ENCODE results near the gene FAM13B. TPM values are rescaled to one million over a fixed set of nuclear protein-coding genes. Genes with fewer than 3 reads are reported as not detected.
"Not testable (repeated sequence)": the region's sequence is repeated elsewhere in the genome, so short reads cannot be mapped to it uniquely, and the experiment has no call there.

The FAM13B gene
- total and polyA plus RNA-seq, 2 donors, result 16.9 to 17.4 TPM

GRCh38 chr5:138064526-138064925 is 31.6 kb upstream of the FAM13B start:
- H3K27ac ChIP-seq (ENCODE audit: low read depth in 1 of 2, low read length in 1 of 2), result no peak overlapping the region
- no peak for DNase-seq (ENCODE audit: low read depth in 6 of 9, low spot score in 9 of 9)
- no peaks in the 10 kb centered on the region for H3K27me3 ChIP-seq (ENCODE audit: control insufficient read depth in 2 of 2, insufficient read depth in 1 of 2, low read length in 1 of 2)
- H3K4me1 ChIP-seq (ENCODE audit: control insufficient read depth in 2 of 2, insufficient read depth in 2 of 2, low read length in 2 of 2), result no peaks in the 10 kb centered on the region
- H3K4me3 ChIP-seq (ENCODE audit: low read length in 2 of 2), result no peak overlapping the region
- no peaks in the 10 kb centered on the region for H3K9me3 ChIP-seq (ENCODE audit: control insufficient read depth in 2 of 2, insufficient read depth in 1 of 2, low read length in 1 of 2)
- H3K36me3 ChIP-seq (ENCODE audit: control insufficient read depth in 2 of 2, insufficient read depth in 2 of 2, low read length in 1 of 2), result no peaks in the 10 kb centered on the region

- Histone ChIP-seq H3K4me1 (ENCODE audit: control insufficient read depth in 2 of 2, insufficient read depth in 2 of 2, low read length in 2 of 2) (no peaks in the 10 kb centered on the region), H3K4me3 (ENCODE audit: low read length in 2 of 2) (no peak overlapping the region), H3K27me3 (ENCODE audit: control insufficient read depth in 2 of 2, insufficient read depth in 1 of 2, low read length in 1 of 2) (peaks cover 0 to 3% of the 10 kb centered on the region in 2 donors), H3K27ac (ENCODE audit: low read depth in 1 of 2, low read length in 1 of 2) (no peak overlapping the region), H3K36me3 (ENCODE audit: control insufficient read depth in 2 of 2, insufficient read depth in 2 of 2, low read length in 1 of 2) (no peaks in the 10 kb centered on the region), H3K9me3 (ENCODE audit: control insufficient read depth in 2 of 2, insufficient read depth in 1 of 2, low read length in 1 of 2) (no peaks in the 10 kb centered on the region)
- no peak for DNase-seq (ENCODE audit: low read depth in 6 of 9, low spot score in 9 of 9)
- WGBS, result 65% methylated on average over 13 of the region's 13 CpGs
These were observed 22.1 kb upstream of the FAM13B start for GRCh38 chr5:138054847-138055558.

GRCh38 chr5:138054206-138054605 is 21.3 kb upstream of the FAM13B start:
- H3K27me3 ChIP-seq (ENCODE audit: control insufficient read depth in 2 of 2, insufficient read depth in 1 of 2, low read length in 1 of 2), result peaks cover 0 to 3% of the 10 kb centered on the region in 2 donors
- DNase-seq (ENCODE audit: low read depth in 6 of 9, low spot score in 9 of 9), result no peak
- H3K36me3 ChIP-seq (ENCODE audit: control insufficient read depth in 2 of 2, insufficient read depth in 2 of 2, low read length in 1 of 2), result no peaks in the 10 kb centered on the region
- no peaks in the 10 kb centered on the region for H3K4me1 ChIP-seq (ENCODE audit: control insufficient read depth in 2 of 2, insufficient read depth in 2 of 2, low read length in 2 of 2)
- WGBS, result 59% methylated on average over 3 of the region's 3 CpGs
- no peak overlapping the region for H3K4me3 ChIP-seq (ENCODE audit: low read length in 2 of 2)
- H3K9me3 ChIP-seq (ENCODE audit: control insufficient read depth in 2 of 2, insufficient read depth in 1 of 2, low read length in 1 of 2), result no peaks in the 10 kb centered on the region
- H3K27ac ChIP-seq (ENCODE audit: low read depth in 1 of 2, low read length in 1 of 2), result no peak overlapping the region

- WGBS, result 95% methylated on average over 3 of the region's 3 CpGs
- Histone ChIP-seq H3K4me1 (ENCODE audit: control insufficient read depth in 2 of 2, insufficient read depth in 2 of 2, low read length in 2 of 2) (no peaks in the 10 kb centered on the region), H3K27me3 (ENCODE audit: control insufficient read depth in 2 of 2, insufficient read depth in 1 of 2, low read length in 1 of 2) (peaks cover 0 to 3% of the 10 kb centered on the region in 2 donors), H3K27ac (ENCODE audit: low read depth in 1 of 2, low read length in 1 of 2) (no peak overlapping the region), H3K36me3 (ENCODE audit: control insufficient read depth in 2 of 2, insufficient read depth in 2 of 2, low read length in 1 of 2) (no peaks in the 10 kb centered on the region), H3K9me3 (ENCODE audit: control insufficient read depth in 2 of 2, insufficient read depth in 1 of 2, low read length in 1 of 2) (no peaks in the 10 kb centered on the region), H3K4me3 (ENCODE audit: low read length in 2 of 2) (no peak overlapping the region)
- DNase-seq (ENCODE audit: low read depth in 6 of 9, low spot score in 9 of 9), result no peak
These were observed 20.7 kb upstream of the FAM13B start for GRCh38 chr5:138053554-138053953.

GRCh38 chr5:138052718-138053117 is 19.8 kb upstream of the FAM13B start:
- H3K27ac ChIP-seq (ENCODE audit: low read depth in 1 of 2, low read length in 1 of 2); H3K27me3 ChIP-seq (ENCODE audit: control insufficient read depth in 2 of 2, insufficient read depth in 1 of 2, low read length in 1 of 2); H3K4me1 ChIP-seq (ENCODE audit: control insufficient read depth in 2 of 2, insufficient read depth in 2 of 2, low read length in 2 of 2); H3K9me3 ChIP-seq (ENCODE audit: control insufficient read depth in 2 of 2, insufficient read depth in 1 of 2, low read length in 1 of 2); H3K4me3 ChIP-seq (ENCODE audit: low read length in 2 of 2); H3K36me3 ChIP-seq (ENCODE audit: control insufficient read depth in 2 of 2, insufficient read depth in 2 of 2, low read length in 1 of 2); DNase-seq (ENCODE audit: low read depth in 6 of 9, low spot score in 9 of 9): not testable (repeated sequence)
- 95% methylated on average over 1 of the region's 1 CpG for WGBS

GRCh38 chr5:138051441-138052296 is 18.8 kb upstream of the FAM13B start:
- H3K36me3 ChIP-seq (ENCODE audit: control insufficient read depth in 2 of 2, insufficient read depth in 2 of 2, low read length in 1 of 2), result no peaks in the 10 kb centered on the region
- no peak overlapping the region for H3K4me3 ChIP-seq (ENCODE audit: low read length in 2 of 2)
- DNase-seq (ENCODE audit: low read depth in 6 of 9, low spot score in 9 of 9), result no peak
- H3K27me3 ChIP-seq (ENCODE audit: control insufficient read depth in 2 of 2, insufficient read depth in 1 of 2, low read length in 1 of 2), result peaks cover 0 to 3% of the 10 kb centered on the region in 2 donors
- no peaks in the 10 kb centered on the region for H3K9me3 ChIP-seq (ENCODE audit: control insufficient read depth in 2 of 2, insufficient read depth in 1 of 2, low read length in 1 of 2)
- no peaks in the 10 kb centered on the region for H3K4me1 ChIP-seq (ENCODE audit: control insufficient read depth in 2 of 2, insufficient read depth in 2 of 2, low read length in 2 of 2)
- 88% methylated on average over 9 of the region's 9 CpGs for WGBS
- H3K27ac ChIP-seq (ENCODE audit: low read depth in 1 of 2, low read length in 1 of 2), result no peak overlapping the region

GRCh38 chr5:138045283-138045682 is 12.4 kb upstream of the FAM13B start:
- H3K4me1 ChIP-seq (ENCODE audit: control insufficient read depth in 2 of 2, insufficient read depth in 2 of 2, low read length in 2 of 2); H3K4me3 ChIP-seq (ENCODE audit: low read length in 2 of 2); H3K27ac ChIP-seq (ENCODE audit: low read depth in 1 of 2, low read length in 1 of 2); H3K27me3 ChIP-seq (ENCODE audit: control insufficient read depth in 2 of 2, insufficient read depth in 1 of 2, low read length in 1 of 2); H3K36me3 ChIP-seq (ENCODE audit: control insufficient read depth in 2 of 2, insufficient read depth in 2 of 2, low read length in 1 of 2); H3K9me3 ChIP-seq (ENCODE audit: control insufficient read depth in 2 of 2, insufficient read depth in 1 of 2, low read length in 1 of 2); DNase-seq (ENCODE audit: low read depth in 6 of 9, low spot score in 9 of 9): not testable (repeated sequence)
- 97% methylated on average over 3 of the region's 3 CpGs for WGBS

GRCh38 chr5:138038826-138039225 is 5.9 kb upstream of the FAM13B start:
- Histone ChIP-seq H3K27me3 (ENCODE audit: control insufficient read depth in 2 of 2, insufficient read depth in 1 of 2, low read length in 1 of 2) (no peaks in the 10 kb centered on the region), H3K4me3 (ENCODE audit: low read length in 2 of 2) (no peak overlapping the region), H3K36me3 (ENCODE audit: control insufficient read depth in 2 of 2, insufficient read depth in 2 of 2, low read length in 1 of 2) (no peaks in the 10 kb centered on the region), H3K27ac (ENCODE audit: low read depth in 1 of 2, low read length in 1 of 2) (no peak overlapping the region), H3K4me1 (ENCODE audit: control insufficient read depth in 2 of 2, insufficient read depth in 2 of 2, low read length in 2 of 2) (peaks cover under 1 to 3% of the 10 kb centered on the region in 2 donors), H3K9me3 (ENCODE audit: control insufficient read depth in 2 of 2, insufficient read depth in 1 of 2, low read length in 1 of 2) (no peaks in the 10 kb centered on the region)
- DNase-seq (ENCODE audit: low read depth in 6 of 9, low spot score in 9 of 9), result no peak
- WGBS, result 97% methylated on average over 1 of the region's 1 CpG

- H3K27ac ChIP-seq (ENCODE audit: low read depth in 1 of 2, low read length in 1 of 2), result no peak overlapping the region
- no peaks in the 10 kb centered on the region for H3K36me3 ChIP-seq (ENCODE audit: control insufficient read depth in 2 of 2, insufficient read depth in 2 of 2, low read length in 1 of 2)
- H3K27me3 ChIP-seq (ENCODE audit: control insufficient read depth in 2 of 2, insufficient read depth in 1 of 2, low read length in 1 of 2), result no peaks in the 10 kb centered on the region
- H3K4me1 ChIP-seq (ENCODE audit: control insufficient read depth in 2 of 2, insufficient read depth in 2 of 2, low read length in 2 of 2), result peaks cover 5 to 10% of the 10 kb centered on the region in 2 donors
- 97% methylated on average over 1 of the region's 1 CpG for WGBS
- H3K9me3 ChIP-seq (ENCODE audit: control insufficient read depth in 2 of 2, insufficient read depth in 1 of 2, low read length in 1 of 2), result no peaks in the 10 kb centered on the region
- H3K4me3 ChIP-seq (ENCODE audit: low read length in 2 of 2), result no peak overlapping the region
- no peak for DNase-seq (ENCODE audit: low read depth in 6 of 9, low spot score in 9 of 9)
These were observed 5.2 kb upstream of the FAM13B start for GRCh38 chr5:138037907-138038633.

Measured in thymus (tissue), 11 donors.